PC-9 (cell line): ENCODE results near the gene OR2AT4. TPM values are rescaled to one million over a fixed set of nuclear protein-coding genes. Genes with fewer than 3 reads are reported as not detected.

Experiments used
- BruUV-seq: library from RNA; stranded (reverse); fragments of 400-500 nt; replicated peaks from 2 replicates; lab custom pipeline; 2021; lab: Mats Ljungman, UMichigan
- CTCF ChIA-PET: fragments of 300-600 bp; sonication (Branson Sonifier 250); formaldehyde crosslinking; loops from one replicate; lab custom pipeline; 2022; ENCODE audit warnings: antibody characterized with exemption; lab: Charles Lee
- POLR2A ChIA-PET: fragments of 300-600 bp; sonication (Branson Sonifier 250); formaldehyde crosslinking; loops from one replicate; lab custom pipeline; 2022; ENCODE audit warnings: antibody characterized with exemption; ENCODE audit not compliant: unreplicated experiment; lab: Charles Lee
- DNase-seq, 2 experiments: peaks; one replicate each; pipeline versions ENCODE4 v3.0.0 to v3.0.0-alpha.2; 2015 to 2022; ENCODE audit warnings: mixed read lengths in 1 of 2
- H2AFZ ChIP-seq: fragments of 200-600 bp; sonication (generic); 2 replicates; pipeline ENCODE4 v1.8.1; 2017; ENCODE audit warnings: antibody characterized with exemption
- H3F3A ChIP-seq: fragments of 200-600 bp; sonication (generic); 2 replicates; pipeline ENCODE4 v1.8.1; 2017; ENCODE audit warnings: antibody characterized with exemption, mild to moderate bottlenecking, low read depth; ENCODE audit not compliant: insufficient read depth
- H3K27ac ChIP-seq: fragments of 200-600 bp; sonication (generic); 2 replicates; pipeline ENCODE4 v1.6.1; 2016; ENCODE audit warnings: mixed run types
- H3K27me3 ChIP-seq: fragments of 200-600 bp; sonication (generic); 2 replicates; pipeline ENCODE4 v1.6.1; 2016; ENCODE audit warnings: low read depth, mixed run types; ENCODE audit not compliant: insufficient read depth
- H3K36me3 ChIP-seq: fragments of 200-600 bp; sonication (generic); 2 replicates; pipeline ENCODE4 v1.6.1; 2016; ENCODE audit warnings: low read depth, mixed run types
- H3K4me1 ChIP-seq: fragments of 200-600 bp; sonication (generic); replicated peaks from 2 replicates; pipeline ENCODE4 v1.6.1; 2016; ENCODE audit warnings: mixed run types; ENCODE audit not compliant: insufficient read depth
- H3K4me2 ChIP-seq: fragments of 200-600 bp; sonication (generic); 2 replicates; pipeline ENCODE4 v1.6.1; 2017; ENCODE audit warnings: mixed run types
- H3K4me3 ChIP-seq: fragments of 200-600 bp; sonication (generic); 2 replicates; pipeline ENCODE4 v1.6.1; 2016; ENCODE audit warnings: mixed run types
- H3K79me2 ChIP-seq: fragments of 200-600 bp; sonication (generic); 2 replicates; pipeline ENCODE4 v1.6.1; 2017; ENCODE audit warnings: low read depth, mixed run types
- H3K9me2 ChIP-seq: fragments of 200-600 bp; sonication (generic); 2 replicates; pipeline ENCODE4 v1.8.1; 2017; ENCODE audit warnings: mild to moderate bottlenecking; ENCODE audit not compliant: insufficient read depth
- H3K9me3 ChIP-seq: fragments of 200-600 bp; sonication (generic); 2 replicates; pipeline ENCODE4 v1.8.1; 2016; ENCODE audit warnings: low read depth; ENCODE audit not compliant: insufficient read depth
- H4K20me1 ChIP-seq: fragments of 200-600 bp; sonication (generic); 2 replicates; pipeline ENCODE4 v1.8.1; 2017; ENCODE audit not compliant: insufficient read depth
- CTCF ChIP-seq: fragments of 200-600 bp; sonication (generic); conservative IDR thresholded peaks from 2 replicates; pipeline ENCODE4 v1.6.1; 2017; ENCODE audit warnings: mixed run types, antibody characterized with exemption, mild to moderate bottlenecking, moderate library complexity
- EZH2 ChIP-seq: fragments of 200-600 bp; sonication (generic); IDR thresholded peaks from 2 replicates; pipeline ENCODE4 v1.8.0; 2017; ENCODE audit warnings: antibody characterized with exemption, low read depth
- intact Hi-C: fragments of 100-400 bp; cut with micrococcal nuclease; formaldehyde crosslinking; loops from one replicate; pipeline ENCODE4 v1.10.0; 2022; ENCODE audit not compliant: unreplicated experiment
- total RNA-seq: library from RNA; stranded (reverse); gene quantifications from 2 replicates; pipeline ENCODE4 v1.2.3, GENCODE V29; 2021

OR2AT4 gene
- total RNA-seq, 1 experiment from 2014 or later = 0.11 TPM

GRCh38 chr11:75144716-75145014, 48.0 kb upstream of the OR2AT4 start:
- Histone ChIP-seq H3K27me3 (peaks cover 45% of the 10 kb centered on the region), H2AFZ (no peak overlapping the region), H3F3A (no peaks in the 10 kb centered on the region), H4K20me1 (no peaks in the 10 kb centered on the region), H3K4me1 (no peaks in the 10 kb centered on the region), H3K36me3 (no peaks in the 10 kb centered on the region), H3K27ac (no peak overlapping the region), H3K9me3 (no peaks in the 10 kb centered on the region), H3K79me2 (no peaks in the 10 kb centered on the region), H3K4me3 (no peak overlapping the region), H3K4me2 (no peak overlapping the region), H3K9me2 (no peaks in the 10 kb centered on the region)
- intact Hi-C loops = loop anchor here (1.0 to 2.0 kb wide), 2 partner anchors 60 to 104 kb away; no protein-coding TSS in a partner anchor
- ChIA-PET POLR2A (no interaction called here), CTCF (interaction anchor here (0.5 to 1.0 kb wide), 8 partner anchors 49 to 552 kb away, joined by 3 to 11 read pairs (median 4); no protein-coding TSS in a partner anchor)
- no peak for DNase-seq
- BruUV-seq = no TSS peak
- TF ChIP-seq EZH2 (no peak), CTCF (no peak)

- no TSS peak for BruUV-seq
- ChIA-PET CTCF (interaction anchor here (0.7 to 1.8 kb wide), 5 partner anchors 38 to 214 kb away, joined by 3 to 15 read pairs (median 8); no protein-coding TSS in a partner anchor), POLR2A (interaction anchor here (0.6 kb wide), 2 partner anchors 46 to 108 kb away, joined by 3 to 18 read pairs; no protein-coding TSS in a partner anchor)
- DNase-seq = no peak
- no peak overlapping the region for H2AFZ ChIP-seq
- H3F3A ChIP-seq = no peaks in the 10 kb centered on the region
- no peaks in the 10 kb centered on the region for H3K36me3 ChIP-seq
- H4K20me1 ChIP-seq = no peaks in the 10 kb centered on the region
- TF ChIP-seq CTCF (no peak), EZH2 (no peak)
- H3K4me3 ChIP-seq = no peak overlapping the region
- H3K4me2 ChIP-seq = no peak overlapping the region
- no peaks in the 10 kb centered on the region for H3K9me2 ChIP-seq
- H3K4me1 ChIP-seq = no peaks in the 10 kb centered on the region
- H3K27ac ChIP-seq = no peak overlapping the region
- no peaks in the 10 kb centered on the region for H3K9me3 ChIP-seq
- H3K27me3 ChIP-seq = peaks cover 42% of the 10 kb centered on the region
- no peaks in the 10 kb centered on the region for H3K79me2 ChIP-seq
- intact Hi-C loops = no loop called here
Measured at GRCh38 chr11:75143420-75143731, 46.7 kb upstream of the OR2AT4 start.

GRCh38 chr11:75142714-75143419, 46.2 kb upstream of the OR2AT4 start:
- Histone ChIP-seq H3K79me2 (no peaks in the 10 kb centered on the region), H2AFZ (no peak overlapping the region), H4K20me1 (no peaks in the 10 kb centered on the region), H3K27ac (no peak overlapping the region), H3K27me3 (peaks cover 42% of the 10 kb centered on the region), H3K4me2 (no peak overlapping the region), H3K4me3 (no peak overlapping the region), H3K4me1 (no peaks in the 10 kb centered on the region), H3K9me3 (no peaks in the 10 kb centered on the region), H3K36me3 (no peaks in the 10 kb centered on the region), H3F3A (no peaks in the 10 kb centered on the region), H3K9me2 (no peaks in the 10 kb centered on the region)
- ChIA-PET POLR2A (interaction anchor here (0.6 kb wide), 2 partner anchors 47 to 108 kb away, joined by 3 to 18 read pairs; no protein-coding TSS in a partner anchor), CTCF (interaction anchor here (0.7 to 1.8 kb wide), 4 partner anchors 62 to 213 kb away, joined by 3 to 9 read pairs (median 4); no protein-coding TSS in a partner anchor)
- BruUV-seq = no TSS peak
- intact Hi-C loops = no loop called here
- TF ChIP-seq EZH2 (no peak), CTCF (no peak)
- DNase-seq = peak in 1 of 2 experiments; percentile 53
